Astrocyte (in vitro differentiated cells and primary cell): ENCODE measurements around the gene CLCN4.

ENCODE experiments used
- EZH2 ChIP-seq: IDR thresholded peaks from 2 replicates; pipeline ENCODE4 v1.6.1; 2012; ENCODE audit warnings: mild to moderate bottlenecking, low read length, inconsistent platforms; ENCODE audit not compliant: insufficient read depth
- TF ChIP-seq, protein P1 (sequence below): IDR thresholded peaks from 2 replicates; pipeline ENCODE4 v1.5.1; 2011; ENCODE audit warnings: low read depth, mild to moderate bottlenecking, inconsistent platforms, low read length, moderate library complexity; ENCODE audit not compliant: insufficient read depth

DNA sequence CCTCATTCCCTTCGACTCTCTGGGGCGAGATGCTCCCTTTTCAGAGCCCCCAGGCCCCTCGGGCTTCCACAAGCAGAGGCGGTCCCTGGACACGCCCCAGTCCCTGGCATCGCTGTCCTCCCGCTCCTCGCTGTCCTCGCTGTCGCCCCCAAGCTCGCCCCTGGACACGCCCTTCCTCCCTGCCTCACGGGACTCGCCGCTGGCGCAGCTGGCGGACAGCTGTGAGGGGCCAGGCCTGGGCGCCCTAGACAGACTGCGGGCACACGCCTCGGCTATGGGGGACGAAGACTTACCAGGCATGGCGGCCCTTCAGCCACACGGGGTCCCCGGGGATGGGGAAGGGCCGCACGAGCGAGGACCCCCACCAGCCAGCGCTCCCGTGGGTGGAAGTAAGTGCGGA, 39.5 kb upstream of the CLCN4 start:
- TF ChIP-seq, protein P1, sequence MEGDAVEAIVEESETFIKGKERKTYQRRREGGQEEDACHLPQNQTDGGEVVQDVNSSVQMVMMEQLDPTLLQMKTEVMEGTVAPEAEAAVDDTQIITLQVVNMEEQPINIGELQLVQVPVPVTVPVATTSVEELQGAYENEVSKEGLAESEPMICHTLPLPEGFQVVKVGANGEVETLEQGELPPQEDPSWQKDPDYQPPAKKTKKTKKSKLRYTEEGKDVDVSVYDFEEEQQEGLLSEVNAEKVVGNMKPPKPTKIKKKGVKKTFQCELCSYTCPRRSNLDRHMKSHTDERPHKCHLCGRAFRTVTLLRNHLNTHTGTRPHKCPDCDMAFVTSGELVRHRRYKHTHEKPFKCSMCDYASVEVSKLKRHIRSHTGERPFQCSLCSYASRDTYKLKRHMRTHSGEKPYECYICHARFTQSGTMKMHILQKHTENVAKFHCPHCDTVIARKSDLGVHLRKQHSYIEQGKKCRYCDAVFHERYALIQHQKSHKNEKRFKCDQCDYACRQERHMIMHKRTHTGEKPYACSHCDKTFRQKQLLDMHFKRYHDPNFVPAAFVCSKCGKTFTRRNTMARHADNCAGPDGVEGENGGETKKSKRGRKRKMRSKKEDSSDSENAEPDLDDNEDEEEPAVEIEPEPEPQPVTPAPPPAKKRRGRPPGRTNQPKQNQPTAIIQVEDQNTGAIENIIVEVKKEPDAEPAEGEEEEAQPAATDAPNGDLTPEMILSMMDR = no peak
- TF ChIP-seq EZH2 = no peak
